NCI-H2196 treated with DMSO at 0.1 percent for 48 hours (cell line): ENCODE data around the gene C1orf115.
"Not testable (repeated sequence)": the region's sequence is repeated elsewhere in the genome, so short reads cannot be mapped to it uniquely, and the experiment has no call there.

Experiments used
- DNase-seq: peaks from one replicate; lab custom pipeline; 2025; ENCODE audit not compliant: unreplicated experiment; lab: John Stamatoyannopoulos, UW

Gene C1orf115

DNA sequence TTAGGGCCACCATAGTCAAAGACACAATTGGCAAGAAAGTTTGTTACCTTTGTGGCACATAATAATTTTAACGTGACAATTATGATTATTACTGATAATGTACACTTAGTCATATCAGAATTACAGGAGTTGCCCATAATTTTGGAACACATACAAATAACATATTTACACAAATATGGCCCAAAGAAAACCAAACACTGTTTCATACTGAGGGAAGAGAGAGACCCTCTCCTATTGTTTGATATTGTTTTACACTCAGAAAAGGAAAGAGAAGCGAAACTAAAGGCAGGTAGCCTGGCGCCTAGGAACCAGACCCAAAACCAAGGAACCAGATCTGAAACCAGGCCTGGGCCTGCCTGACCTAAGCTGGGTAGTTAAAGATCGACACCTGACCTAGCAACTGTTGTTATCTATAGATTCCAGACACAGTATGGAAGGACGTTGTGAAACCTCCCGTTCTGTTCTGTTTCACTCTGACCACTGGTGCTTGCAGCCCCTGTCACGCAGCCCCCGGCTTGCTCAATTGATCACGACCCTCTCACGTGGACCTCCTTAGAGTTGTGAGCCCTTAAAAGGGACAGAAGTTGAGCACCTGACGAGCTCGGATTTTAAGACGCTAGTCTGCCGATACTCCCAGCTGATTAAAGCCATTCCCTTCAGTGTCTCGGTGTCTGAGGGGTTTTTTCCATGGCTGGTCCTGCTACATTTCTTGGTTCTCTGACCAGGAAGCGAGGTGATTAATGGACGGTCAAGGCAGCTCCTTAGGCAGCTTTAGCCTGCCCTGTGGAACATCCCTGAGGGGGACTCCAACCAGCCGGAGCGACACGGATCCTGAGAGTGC lies 27.9 kb downstream of the C1orf115 start:
- DNase-seq, result no peak

DNA sequence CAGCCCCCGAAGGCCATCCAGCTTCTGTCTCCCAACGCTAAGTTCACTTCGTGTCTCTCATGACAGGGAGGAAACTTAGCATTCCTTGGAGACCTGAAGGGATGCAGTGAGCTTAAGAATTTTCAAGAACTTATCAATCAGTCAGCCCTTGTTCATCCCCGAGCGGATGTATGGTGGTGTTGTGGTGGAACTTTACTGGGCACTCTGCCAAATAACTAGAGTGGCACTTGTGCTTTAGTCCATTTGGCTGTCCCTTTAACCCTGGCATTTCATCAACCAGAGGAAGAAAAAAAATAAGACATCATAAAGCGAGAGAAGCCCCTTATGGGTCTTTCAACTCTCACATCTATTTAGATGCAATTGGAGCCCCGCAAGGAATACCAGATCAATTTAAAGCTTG lies 31.1 kb downstream of the C1orf115 start:
- not testable (repeated sequence) for DNase-seq

DNA sequence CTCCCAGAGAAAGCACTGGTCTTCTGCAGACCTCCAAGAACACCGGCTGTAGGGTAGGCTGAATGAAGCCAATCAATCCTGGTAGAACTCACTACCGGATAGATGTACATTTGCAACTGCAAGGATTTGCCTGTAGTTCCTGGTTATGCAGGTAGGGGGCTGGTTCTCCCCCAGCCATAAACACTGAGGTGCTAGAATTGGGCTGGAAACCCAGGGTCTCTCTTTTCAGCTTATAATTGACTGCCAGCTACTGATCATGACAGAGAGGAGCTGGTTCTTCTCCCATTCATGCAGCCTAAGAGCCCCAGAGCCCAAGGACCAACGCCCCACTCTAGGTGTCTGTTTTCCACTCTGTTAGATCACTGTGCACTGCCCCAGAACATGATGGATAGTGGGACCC lies 36.5 kb downstream of the C1orf115 start:
- no peak for DNase-seq

DNA sequence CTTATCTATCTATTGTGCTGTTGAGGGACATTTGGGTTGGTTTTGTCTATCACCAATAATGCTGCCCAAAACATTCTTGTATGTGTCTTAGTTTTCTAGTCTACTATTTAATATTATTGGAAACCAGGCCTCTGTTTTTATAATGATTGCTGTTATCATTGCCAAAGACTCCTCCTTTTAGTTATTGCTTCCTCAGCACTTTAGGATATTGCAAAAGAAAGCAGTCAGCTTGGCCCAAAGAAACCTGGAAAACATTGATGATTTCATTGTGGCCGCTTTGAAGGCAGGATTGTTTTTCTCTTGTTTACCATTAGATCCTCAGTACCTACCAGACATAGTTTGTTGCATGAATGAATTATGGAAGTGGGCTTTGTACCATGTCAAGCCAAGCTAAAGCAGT lies 37.4 kb downstream of the C1orf115 start:
- no peak for DNase-seq

DNA sequence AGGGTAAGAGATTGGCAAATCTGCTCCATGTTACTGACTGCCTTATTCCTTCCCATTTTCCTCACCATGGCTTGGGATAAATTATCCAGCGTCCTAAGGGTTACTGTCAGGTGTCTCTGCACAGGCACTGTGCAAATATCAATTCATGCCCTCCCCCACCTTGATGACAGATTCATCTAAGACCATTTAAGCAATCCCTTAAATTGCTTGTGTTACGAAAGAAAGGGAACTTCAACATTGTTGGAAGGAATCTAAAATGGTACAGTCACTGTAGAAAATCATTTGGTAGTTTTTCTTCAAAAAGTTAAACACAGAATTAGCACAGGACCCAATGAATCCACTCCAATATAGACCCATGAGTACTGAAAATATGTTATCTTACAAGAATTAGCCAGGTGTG lies 40.3 kb downstream of the C1orf115 start:
- DNase-seq, result no peak

DNA sequence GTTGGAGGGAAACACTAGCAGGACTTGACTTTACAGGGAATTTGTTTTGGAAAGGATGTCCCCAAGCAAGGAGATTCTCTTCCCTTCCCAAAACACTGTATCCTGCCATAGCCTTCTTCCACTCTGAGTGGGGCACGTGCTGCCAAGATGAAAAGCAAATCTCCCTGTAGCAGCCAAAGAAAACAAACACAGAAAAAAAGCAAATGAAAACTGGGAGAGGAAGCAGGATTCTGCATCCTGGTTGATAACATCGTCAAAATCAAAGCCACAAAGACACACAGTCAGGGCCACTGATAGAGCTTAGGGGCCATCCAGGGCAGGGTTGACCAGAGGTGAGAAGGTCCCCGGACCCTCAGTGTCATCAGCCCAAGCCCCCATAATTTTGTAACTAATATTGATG lies 42.0 kb downstream of the C1orf115 start:
- no peak for DNase-seq

DNA sequence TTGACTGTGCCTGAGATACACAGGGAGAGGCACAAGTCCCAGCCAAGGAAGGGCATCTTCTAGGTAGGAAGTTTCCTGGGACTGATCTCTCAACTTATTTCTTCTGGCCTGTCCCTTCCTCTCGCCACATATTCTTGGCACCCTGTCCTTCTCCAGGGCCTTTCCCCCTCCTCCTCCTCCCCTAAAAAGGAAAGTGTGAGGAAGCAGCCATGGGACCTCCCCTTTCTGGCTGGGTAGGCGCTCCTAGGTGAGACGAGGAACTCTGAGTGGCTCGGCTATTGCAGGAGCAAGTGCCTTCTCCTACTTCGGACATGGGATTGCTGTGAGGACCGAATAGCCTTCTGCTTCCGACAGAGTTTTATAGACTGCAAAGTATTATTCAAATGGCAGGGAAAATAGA lies 42.5 kb downstream of the C1orf115 start:
- DNase-seq, result no peak

DNA sequence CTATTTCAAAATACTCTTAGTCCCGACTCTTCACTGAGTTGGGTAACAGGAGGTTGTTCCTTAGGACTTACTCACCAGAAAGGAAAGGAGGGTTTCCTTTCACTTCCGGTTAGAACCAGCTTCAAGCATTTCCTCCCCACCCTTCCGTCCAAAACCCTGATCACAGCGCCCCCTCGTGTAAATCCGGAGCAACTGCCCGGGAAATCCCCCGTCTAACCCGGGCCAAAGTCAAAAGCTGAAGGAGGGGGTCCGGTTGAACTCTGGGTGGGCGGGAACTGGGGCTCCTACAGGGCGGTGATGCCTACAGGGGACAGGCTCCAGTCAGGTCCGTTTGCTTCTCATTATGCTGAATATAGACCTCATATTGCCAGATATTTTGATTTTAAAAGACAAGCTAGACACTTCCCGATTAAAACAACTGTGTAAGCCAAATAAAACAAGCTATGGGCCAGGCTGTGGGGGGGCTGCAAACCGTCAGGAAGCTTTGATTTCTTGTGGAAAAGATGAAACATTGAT lies 43.0 kb downstream of the C1orf115 start:
- DNase-seq, result peak; percentile 41

DNA sequence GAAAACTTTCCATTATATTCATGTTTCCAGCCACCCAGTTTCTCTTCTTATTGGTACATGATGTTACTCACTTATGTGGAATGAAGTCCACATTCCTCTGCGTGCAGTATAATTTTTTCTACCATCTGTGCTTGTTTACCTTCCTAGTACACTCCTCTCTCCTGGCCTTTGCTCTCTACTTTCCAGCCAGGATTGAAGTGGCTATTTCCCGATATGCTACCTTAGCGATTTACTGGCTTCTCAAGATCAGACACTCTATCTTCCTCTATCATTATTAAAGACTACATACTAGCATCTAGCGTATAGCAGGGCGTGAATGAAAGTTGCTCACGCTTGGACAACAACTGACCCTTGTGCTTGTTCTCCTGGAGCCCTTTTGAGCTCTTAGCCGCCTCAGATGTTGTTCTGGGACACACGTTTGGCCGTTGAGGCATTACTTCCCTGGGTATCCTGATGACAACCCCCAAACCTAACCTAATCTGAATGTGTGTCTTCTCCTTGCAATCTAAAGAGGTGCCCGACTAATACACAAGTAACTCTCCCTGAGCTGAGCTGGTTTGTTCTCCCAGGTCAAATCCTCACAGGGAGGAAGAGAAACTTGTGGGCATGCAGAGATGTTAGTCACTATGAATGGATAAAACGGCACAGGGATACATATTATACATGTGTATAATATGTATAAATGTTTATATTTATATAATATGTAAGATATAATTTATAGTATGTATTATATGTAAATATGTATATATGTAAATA lies 44.6 kb downstream of the C1orf115 start:
- DNase-seq, result no peak

DNA sequence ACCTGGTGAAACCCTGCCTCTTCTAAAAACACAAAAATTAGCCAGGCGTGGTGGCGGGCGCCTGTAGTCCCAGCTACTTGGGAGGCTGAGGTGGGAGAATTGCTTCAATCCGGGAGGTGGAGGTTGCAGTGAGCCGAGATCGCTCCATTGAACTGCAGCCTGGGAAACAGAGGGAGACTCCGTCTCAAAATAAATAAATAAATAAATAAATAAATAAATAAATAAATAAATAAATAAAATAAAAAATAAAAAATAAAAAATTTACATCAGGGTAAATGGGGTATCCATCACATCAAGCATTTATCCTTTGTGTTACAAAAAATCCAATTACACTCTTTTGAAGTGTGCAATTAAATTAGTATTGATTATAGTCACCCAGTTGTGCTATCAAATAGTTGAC lies 46.1 kb downstream of the C1orf115 start:
- DNase-seq, result not testable (repeated sequence)

DNA sequence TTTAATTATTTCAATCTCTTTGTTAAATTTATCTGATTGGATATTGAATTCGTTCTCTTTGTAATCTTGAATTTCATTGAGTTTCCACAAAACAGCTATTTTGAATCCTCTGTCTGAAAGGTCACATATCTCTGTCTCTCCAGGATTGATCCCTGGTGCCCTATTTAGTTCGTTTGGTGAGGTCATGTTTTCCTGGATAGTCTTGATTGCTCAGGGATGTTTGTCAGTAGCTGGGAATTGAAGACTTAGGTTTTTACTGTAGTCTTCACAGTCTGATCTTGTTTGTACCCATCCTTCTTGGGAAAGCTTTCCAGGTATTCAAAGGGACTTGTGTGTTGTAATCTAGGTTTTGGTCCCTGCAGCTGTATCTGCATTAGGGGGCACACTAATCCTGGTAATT lies 51.2 kb downstream of the C1orf115 start:
- no peak for DNase-seq

DNA sequence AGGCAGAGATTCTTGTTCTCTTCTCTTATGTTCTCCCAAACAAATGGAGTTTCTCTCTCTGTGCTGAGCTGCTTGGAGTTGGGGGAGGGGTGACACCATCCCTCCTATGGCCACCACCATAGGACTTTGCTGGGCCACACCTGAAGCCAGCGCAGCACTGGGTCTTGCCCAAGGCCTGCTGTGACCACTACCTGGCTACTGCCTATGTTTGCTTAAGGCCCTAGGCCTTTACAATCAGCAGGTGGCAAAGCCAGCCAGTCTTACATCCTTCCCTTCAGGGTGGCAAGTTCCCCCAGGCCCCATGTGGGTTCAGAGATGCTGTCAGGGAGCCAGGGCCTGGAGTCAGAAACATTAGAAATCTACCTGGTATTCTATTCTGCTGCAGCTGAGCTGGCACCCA lies 51.7 kb downstream of the C1orf115 start:
- DNase-seq, result no peak

DNA sequence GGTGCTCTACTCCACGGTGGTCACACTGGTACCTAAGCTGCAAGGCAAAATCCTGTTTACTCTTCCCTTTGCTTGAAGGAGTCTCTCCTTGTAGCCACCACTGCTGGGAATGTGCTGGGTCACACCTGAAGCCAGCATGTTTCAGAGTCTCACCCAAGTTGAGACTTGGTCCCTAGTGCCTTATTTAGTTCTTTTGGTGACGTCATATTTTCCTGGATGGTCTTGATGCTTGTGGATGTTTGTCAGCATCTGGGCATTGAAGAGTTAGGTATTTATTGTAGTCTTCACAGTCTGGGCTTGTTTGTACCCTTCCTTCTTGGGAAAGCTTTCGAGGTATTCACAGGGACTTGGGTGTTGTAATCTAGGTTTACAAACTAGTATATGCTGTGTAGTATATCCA lies 52.4 kb downstream of the C1orf115 start:
- no peak for DNase-seq

DNA sequence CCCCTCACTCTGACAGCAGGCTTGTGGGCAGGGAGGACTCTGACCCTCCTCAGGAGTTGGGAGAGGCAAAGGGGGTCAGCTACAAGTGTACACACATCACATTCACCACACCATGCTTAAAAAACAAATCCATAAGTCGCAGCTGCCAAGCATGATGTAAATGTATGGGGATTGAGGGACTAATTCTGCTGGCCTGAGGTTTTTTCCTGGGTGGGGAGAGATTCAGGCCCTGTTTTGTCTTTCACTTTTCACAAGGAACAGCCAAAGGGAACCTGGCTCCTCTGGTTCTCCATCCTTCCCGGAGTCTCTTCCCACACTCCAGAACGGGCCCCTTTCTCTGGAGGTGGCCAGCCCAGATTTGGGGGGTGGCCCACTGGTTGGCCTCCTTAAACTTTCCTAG lies 56.7 kb downstream of the C1orf115 start:
- DNase-seq, result no peak

DNA sequence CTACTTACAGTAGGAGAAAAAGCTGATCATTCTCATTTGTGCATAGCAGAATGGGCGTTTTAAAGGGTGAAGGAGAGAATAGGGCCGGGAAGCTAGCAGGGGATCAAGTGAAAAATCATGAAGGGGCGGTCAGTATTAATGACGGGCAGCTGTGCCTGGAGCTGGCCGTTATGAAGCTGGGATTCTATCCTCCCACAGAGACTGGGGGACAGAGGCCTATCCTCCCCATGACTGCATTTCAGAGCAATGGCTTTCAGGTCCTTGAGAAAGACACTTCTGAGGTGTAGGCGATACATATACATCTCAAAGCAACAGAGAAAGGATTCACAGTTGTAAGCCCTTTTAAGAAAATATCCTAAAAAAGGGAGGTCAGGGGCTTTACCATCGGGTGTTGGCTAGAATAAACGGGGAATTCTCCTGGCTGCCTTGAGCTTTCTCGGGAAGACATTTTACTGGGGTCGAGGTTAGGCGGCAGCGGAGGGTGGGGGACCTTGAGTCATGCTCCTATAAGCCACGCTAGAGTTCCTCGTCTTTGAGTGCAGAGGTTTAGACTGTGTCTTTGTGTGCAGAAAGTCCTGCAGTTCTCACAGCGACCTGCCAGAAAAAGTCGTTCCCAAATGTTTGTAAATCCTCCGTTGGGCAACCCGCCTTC lies 57.4 kb downstream of the C1orf115 start:
- DNase-seq, result no peak

DNA sequence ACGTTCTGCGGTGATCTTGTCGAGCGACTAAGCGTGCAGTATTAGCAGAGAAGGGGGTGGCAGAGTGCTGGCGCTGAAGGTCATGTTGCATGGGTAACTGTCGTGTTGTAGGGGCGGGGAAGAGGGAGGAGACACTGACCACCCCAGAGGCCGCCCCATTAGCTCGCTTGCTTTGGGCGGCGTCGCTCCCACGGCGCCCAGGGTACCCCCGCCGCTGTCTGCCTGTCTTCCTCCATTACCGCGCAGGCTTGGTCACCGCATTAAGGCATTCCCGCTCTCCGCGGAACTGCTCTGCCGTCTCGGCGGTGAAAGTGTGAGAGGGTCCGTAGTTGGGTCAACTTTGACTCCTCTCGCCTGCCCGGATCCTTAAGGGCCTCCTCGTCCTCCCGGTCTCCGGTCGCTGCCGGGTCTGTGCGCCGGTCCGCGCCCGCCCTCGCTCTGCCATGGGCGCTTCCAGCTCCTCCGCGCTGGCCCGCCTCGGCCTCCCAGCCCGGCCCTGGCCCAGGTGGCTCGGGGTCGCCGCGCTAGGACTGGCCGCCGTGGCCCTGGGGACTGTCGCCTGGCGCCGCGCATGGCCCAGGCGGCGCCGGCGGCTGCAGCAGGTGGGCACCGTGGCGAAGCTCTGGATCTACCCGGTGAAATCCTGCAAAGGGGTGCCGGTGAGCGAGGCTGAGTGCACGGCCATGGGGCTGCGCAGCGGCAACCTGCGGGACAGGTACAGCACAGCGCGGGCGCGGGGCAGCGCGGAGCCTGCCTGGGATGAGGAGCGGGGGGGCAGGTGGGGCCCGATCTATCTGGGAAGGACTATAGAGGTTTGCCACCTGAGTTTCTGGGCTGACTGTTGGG lies 58.1 kb downstream of the C1orf115 start, which contains the start of gene MTARC2:
MTARC2 (plus strand) TSS at position 234 of the 846 bp plus-strand sequence; CDS start at position 444, 210 bp downstream.
- DNase-seq, result peak; percentile 55
